ENCODE measurements around the gene PPP2R5C. TPM values are rescaled to one million over a fixed set of nuclear protein-coding genes. Genes with fewer than 3 reads are reported as not detected.

PPP2R5C gene
- total RNA-seq, 1 donor from 2014 or later, result 71.5 TPM

- TF ChIP-seq CTCF (IDR thresholded peaks at IDR 0.05; ENCODE audit: unreplicated experiment), result no peak
- H3K27ac Mint-ChIP-seq (ENCODE audit: unreplicated experiment), result peak overlapping the region; percentile 48
- H3K4me1 Mint-ChIP-seq (ENCODE audit: unreplicated experiment), result peaks cover 11% of the 10 kb centered on the region
- peaks cover 1% of the 10 kb centered on the region for H3K27me3 Mint-ChIP-seq (ENCODE audit: unreplicated experiment)
- peaks cover 11% of the 10 kb centered on the region for H3K36me3 Mint-ChIP-seq (ENCODE audit: low read depth, unreplicated experiment)
- DNase-seq (ENCODE audit: low spot score), result no peak
- H3K9me3 Mint-ChIP-seq (ENCODE audit: unreplicated experiment), result no peaks in the 10 kb centered on the region
- H3K4me3 Mint-ChIP-seq (ENCODE audit: unreplicated experiment), result peak overlapping the region; percentile 11
Measured at GRCh38 chr14:101972126-101972866, 210.8 kb downstream of the PPP2R5C start.

- Mint-ChIP-seq H3K9me3 (ENCODE audit: unreplicated experiment) (no peaks in the 10 kb centered on the region), H3K27ac (ENCODE audit: unreplicated experiment) (no peak overlapping the region), H3K4me1 (ENCODE audit: unreplicated experiment) (peaks cover 13% of the 10 kb centered on the region), H3K36me3 (ENCODE audit: low read depth, unreplicated experiment) (peaks cover 11% of the 10 kb centered on the region), H3K27me3 (ENCODE audit: unreplicated experiment) (no peaks in the 10 kb centered on the region), H3K4me3 (ENCODE audit: unreplicated experiment) (no peak overlapping the region)
- no peak for DNase-seq (ENCODE audit: low spot score)
- no peak for TF ChIP-seq CTCF (IDR thresholded peaks at IDR 0.05; ENCODE audit: unreplicated experiment)
Measured at GRCh38 chr14:101973356-101973755, 211.8 kb downstream of the PPP2R5C start.

DNA sequence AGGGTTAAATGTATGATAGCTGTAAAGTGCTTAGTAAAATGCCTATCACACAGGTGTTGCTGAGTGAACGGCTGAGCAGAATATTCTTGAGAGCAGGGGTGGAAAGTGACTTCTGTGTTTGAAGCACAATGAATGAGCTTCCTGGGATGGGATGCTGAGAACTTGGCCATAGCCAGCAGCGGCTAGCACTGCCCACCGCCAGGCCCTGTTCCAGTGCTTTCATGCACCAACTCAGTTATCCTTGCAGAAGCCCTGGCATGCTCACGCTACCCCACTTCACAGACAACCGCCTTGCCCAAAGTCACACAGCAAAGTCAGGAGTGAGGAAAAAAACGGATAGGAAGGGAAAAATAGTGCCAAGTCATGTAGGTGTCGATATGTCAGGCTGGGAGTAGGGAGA lies 213.7 kb downstream of the PPP2R5C start:
- no peak for TF ChIP-seq CTCF (IDR thresholded peaks at IDR 0.05; ENCODE audit: unreplicated experiment)
- Mint-ChIP-seq H3K9me3 (ENCODE audit: unreplicated experiment) (no peaks in the 10 kb centered on the region), H3K4me3 (ENCODE audit: unreplicated experiment) (no peak overlapping the region), H3K4me1 (ENCODE audit: unreplicated experiment) (peaks cover 20% of the 10 kb centered on the region), H3K27me3 (ENCODE audit: unreplicated experiment) (peaks cover 1% of the 10 kb centered on the region), H3K36me3 (ENCODE audit: low read depth, unreplicated experiment) (peaks cover 23% of the 10 kb centered on the region), H3K27ac (ENCODE audit: unreplicated experiment) (no peak overlapping the region)
- no peak for DNase-seq (ENCODE audit: low spot score)

Other genes starting within 250 kb of the PPP2R5C start
- 6.1 TPM for gene DIO3, start 200.2 kb upstream of the PPP2R5C start, total RNA-seq (ENCODE audit: unreplicated experiment)
- 662 TPM for gene DYNC1H1, start 202.9 kb downstream of the PPP2R5C start, total RNA-seq (ENCODE audit: unreplicated experiment)